ENCODE data around the gene EXOC1. TPM values are rescaled to one million over a fixed set of nuclear protein-coding genes. Genes with fewer than 3 reads are reported as not detected.

The EXOC1 gene
- total and polyA plus RNA-seq, 4 donors: 4.2 to 18.0 (median 8.5) TPM

DNA sequence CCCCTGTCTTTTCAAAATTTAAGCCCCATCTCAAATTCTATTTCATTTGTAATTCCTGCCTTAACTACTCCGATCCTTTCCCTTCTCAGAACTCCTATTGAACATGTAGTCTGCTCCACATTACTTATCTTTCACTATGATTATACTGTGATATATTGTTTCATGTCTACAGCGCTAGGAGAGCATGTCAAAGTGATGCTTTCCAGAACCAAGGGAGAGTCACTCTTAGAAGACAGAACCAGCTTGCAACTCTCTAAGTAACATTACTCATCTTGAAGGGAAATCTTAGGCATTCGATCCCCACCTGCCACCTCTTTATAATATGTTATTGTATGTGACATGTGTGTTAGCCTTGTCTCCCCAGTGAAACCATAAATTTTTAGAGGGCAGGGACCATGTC lies 23.4 kb upstream of the EXOC1 start:
- Histone ChIP-seq H3K4me3 (ENCODE audit: low read depth in 1 of 3, low read length in 3 of 3) (no peak overlapping the region), H3K9me3 (ENCODE audit: control insufficient read depth in 4 of 4, low read length in 3 of 4) (no peaks in the 10 kb centered on the region), H3K9ac (ENCODE audit: low read depth in 1 of 2, low read length in 2 of 2) (no peak overlapping the region), H3K27me3 (ENCODE audit: control insufficient read depth in 4 of 4, insufficient read depth in 4 of 4, low read length in 3 of 4) (peaks cover 0 to 2% (median under 1%) of the 10 kb centered on the region in 4 donors), H3K27ac (ENCODE audit: low read depth in 1 of 2, low read length in 2 of 2) (no peak overlapping the region), H3K36me3 (ENCODE audit: control insufficient read depth in 4 of 4, insufficient read depth in 3 of 4, low read depth in 1 of 4, low read length in 3 of 4) (no peaks in the 10 kb centered on the region), H3K4me1 (ENCODE audit: control insufficient read depth in 4 of 4, insufficient read depth in 4 of 4, low read length in 3 of 4) (no peaks in the 10 kb centered on the region)
- no peak for DNase-seq (ENCODE audit: low spot score)
- TF ChIP-seq HNF4A (conservative IDR thresholded peaks at IDR 0.05) (no peak), CTCF (IDR thresholded peaks at IDR 0.05; ENCODE audit: low read depth, low read length, missing input control) (no peak), HNF4G (IDR thresholded peaks at IDR 0.05) (no peak), GABPA (IDR thresholded peaks at IDR 0.05 in 1 of 2, conservative IDR thresholded peaks at IDR 0.05 in 1 of 2) (no peak), YY1 (IDR thresholded peaks at IDR 0.05) (no peak), NR2F2 (IDR thresholded peaks at IDR 0.05) (no peak), EGR1 (IDR thresholded peaks at IDR 0.05; ENCODE audit: low read depth in 2 of 2) (no peak), RXRA (IDR thresholded peaks at IDR 0.05) (no peak), SP1 (IDR thresholded peaks at IDR 0.05) (no peak), RAD21 (IDR thresholded peaks at IDR 0.05) (no peak)
- TF ChIP-seq, protein P1, sequence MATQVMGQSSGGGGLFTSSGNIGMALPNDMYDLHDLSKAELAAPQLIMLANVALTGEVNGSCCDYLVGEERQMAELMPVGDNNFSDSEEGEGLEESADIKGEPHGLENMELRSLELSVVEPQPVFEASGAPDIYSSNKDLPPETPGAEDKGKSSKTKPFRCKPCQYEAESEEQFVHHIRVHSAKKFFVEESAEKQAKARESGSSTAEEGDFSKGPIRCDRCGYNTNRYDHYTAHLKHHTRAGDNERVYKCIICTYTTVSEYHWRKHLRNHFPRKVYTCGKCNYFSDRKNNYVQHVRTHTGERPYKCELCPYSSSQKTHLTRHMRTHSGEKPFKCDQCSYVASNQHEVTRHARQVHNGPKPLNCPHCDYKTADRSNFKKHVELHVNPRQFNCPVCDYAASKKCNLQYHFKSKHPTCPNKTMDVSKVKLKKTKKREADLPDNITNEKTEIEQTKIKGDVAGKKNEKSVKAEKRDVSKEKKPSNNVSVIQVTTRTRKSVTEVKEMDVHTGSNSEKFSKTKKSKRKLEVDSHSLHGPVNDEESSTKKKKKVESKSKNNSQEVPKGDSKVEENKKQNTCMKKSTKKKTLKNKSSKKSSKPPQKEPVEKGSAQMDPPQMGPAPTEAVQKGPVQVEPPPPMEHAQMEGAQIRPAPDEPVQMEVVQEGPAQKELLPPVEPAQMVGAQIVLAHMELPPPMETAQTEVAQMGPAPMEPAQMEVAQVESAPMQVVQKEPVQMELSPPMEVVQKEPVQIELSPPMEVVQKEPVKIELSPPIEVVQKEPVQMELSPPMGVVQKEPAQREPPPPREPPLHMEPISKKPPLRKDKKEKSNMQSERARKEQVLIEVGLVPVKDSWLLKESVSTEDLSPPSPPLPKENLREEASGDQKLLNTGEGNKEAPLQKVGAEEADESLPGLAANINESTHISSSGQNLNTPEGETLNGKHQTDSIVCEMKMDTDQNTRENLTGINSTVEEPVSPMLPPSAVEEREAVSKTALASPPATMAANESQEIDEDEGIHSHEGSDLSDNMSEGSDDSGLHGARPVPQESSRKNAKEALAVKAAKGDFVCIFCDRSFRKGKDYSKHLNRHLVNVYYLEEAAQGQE (IDR thresholded peaks at IDR 0.05): no peak
- TF ChIP-seq, protein P2, sequence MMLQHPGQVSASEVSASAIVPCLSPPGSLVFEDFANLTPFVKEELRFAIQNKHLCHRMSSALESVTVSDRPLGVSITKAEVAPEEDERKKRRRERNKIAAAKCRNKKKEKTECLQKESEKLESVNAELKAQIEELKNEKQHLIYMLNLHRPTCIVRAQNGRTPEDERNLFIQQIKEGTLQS (IDR thresholded peaks at IDR 0.05): no peak
- TF ChIP-seq, protein P3, sequence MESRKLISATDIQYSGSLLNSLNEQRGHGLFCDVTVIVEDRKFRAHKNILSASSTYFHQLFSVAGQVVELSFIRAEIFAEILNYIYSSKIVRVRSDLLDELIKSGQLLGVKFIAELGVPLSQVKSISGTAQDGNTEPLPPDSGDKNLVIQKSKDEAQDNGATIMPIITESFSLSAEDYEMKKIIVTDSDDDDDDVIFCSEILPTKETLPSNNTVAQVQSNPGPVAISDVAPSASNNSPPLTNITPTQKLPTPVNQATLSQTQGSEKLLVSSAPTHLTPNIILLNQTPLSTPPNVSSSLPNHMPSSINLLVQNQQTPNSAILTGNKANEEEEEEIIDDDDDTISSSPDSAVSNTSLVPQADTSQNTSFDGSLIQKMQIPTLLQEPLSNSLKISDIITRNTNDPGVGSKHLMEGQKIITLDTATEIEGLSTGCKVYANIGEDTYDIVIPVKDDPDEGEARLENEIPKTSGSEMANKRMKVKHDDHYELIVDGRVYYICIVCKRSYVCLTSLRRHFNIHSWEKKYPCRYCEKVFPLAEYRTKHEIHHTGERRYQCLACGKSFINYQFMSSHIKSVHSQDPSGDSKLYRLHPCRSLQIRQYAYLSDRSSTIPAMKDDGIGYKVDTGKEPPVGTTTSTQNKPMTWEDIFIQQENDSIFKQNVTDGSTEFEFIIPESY (IDR thresholded peaks at IDR 0.05): no peak
- TF ChIP-seq, protein P4, sequence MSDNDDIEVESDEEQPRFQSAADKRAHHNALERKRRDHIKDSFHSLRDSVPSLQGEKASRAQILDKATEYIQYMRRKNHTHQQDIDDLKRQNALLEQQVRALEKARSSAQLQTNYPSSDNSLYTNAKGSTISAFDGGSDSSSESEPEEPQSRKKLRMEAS (IDR thresholded peaks at IDR 0.05): no peak
- WGBS: 75% methylated on average over 3 of the region's 3 CpGs

GRCh38 chr4:55830716-55831115 lies 22.7 kb upstream of the EXOC1 start:
- Histone ChIP-seq H3K27me3 (ENCODE audit: control insufficient read depth in 4 of 4, insufficient read depth in 4 of 4, low read length in 3 of 4) (peaks cover 0 to 2% (median under 1%) of the 10 kb centered on the region in 4 donors), H3K9ac (ENCODE audit: low read depth in 1 of 2, low read length in 2 of 2) (no peak overlapping the region), H3K9me3 (ENCODE audit: control insufficient read depth in 4 of 4, low read length in 3 of 4) (no peaks in the 10 kb centered on the region), H3K4me3 (ENCODE audit: low read depth in 1 of 3, low read length in 3 of 3) (no peak overlapping the region), H3K27ac (ENCODE audit: low read depth in 1 of 2, low read length in 2 of 2) (no peak overlapping the region), H3K4me1 (ENCODE audit: control insufficient read depth in 4 of 4, insufficient read depth in 4 of 4, low read length in 3 of 4) (no peaks in the 10 kb centered on the region), H3K36me3 (ENCODE audit: control insufficient read depth in 4 of 4, insufficient read depth in 3 of 4, low read depth in 1 of 4, low read length in 3 of 4) (no peaks in the 10 kb centered on the region)
- 57% methylated on average over 4 of the region's 4 CpGs for WGBS
- peak; percentile 16 for TF ChIP-seq SP1 (IDR thresholded peaks at IDR 0.05)
- no peak for TF ChIP-seq EGR1 (IDR thresholded peaks at IDR 0.05; ENCODE audit: low read depth in 2 of 2)
- no peak for TF ChIP-seq FOXA1 (IDR thresholded peaks at IDR 0.05)
- peak; percentile 13 to 41 for TF ChIP-seq RXRA (IDR thresholded peaks at IDR 0.05)
- TF ChIP-seq HNF4A (conservative IDR thresholded peaks at IDR 0.05): no peak
- TF ChIP-seq JUND (IDR thresholded peaks at IDR 0.05): no peak
- TF ChIP-seq, protein P2 (IDR thresholded peaks at IDR 0.05): no peak
- no peak for TF ChIP-seq FOXA2 (IDR thresholded peaks at IDR 0.05)
- TF ChIP-seq, protein P1 (IDR thresholded peaks at IDR 0.05): no peak
- no peak for TF ChIP-seq TAF1 (conservative IDR thresholded peaks at IDR 0.05)
- no peak for TF ChIP-seq RAD21 (IDR thresholded peaks at IDR 0.05)
- no peak for TF ChIP-seq HNF4G (IDR thresholded peaks at IDR 0.05)
- no peak for DNase-seq (ENCODE audit: low spot score)

All from liver (tissue), 9 donors.